A549 (cell line): Measurements from ENCODE around the gene OXTR. TPM values are rescaled to one million over a fixed set of nuclear protein-coding genes. Genes with fewer than 3 reads are reported as not detected.
"Not testable (repeated sequence)": the region's sequence is repeated elsewhere in the genome, so short reads cannot be mapped to it uniquely, and the experiment has no call there.

Experiments used
- ATAC-seq, 2 experiments: fragments of 200-7000 bp in 1 of 2; fragments of >200 bp in 1 of 2; cut with Nextera tagmentation in 1 of 2; cut with Tn5 transposase in 1 of 2; 3 replicates each; pipeline versions ENCODE4 v1.8.0 to v1.9.1; 2018 to 2020; ENCODE audit warnings: mild to moderate bottlenecking in 1 of 2, moderate library complexity in 1 of 2
- CTCF ChIA-PET: fragments of 300-600 bp; sonication (Branson Sonifier 250); formaldehyde crosslinking; extraction: SDS; loops from one replicate; lab custom pipeline; 2021; ENCODE audit warnings: antibody characterized with exemption, inconsistent platforms; lab: Yijun Ruan, JAX
- POLR2A ChIA-PET: fragments of 350-600 bp; formaldehyde crosslinking; extraction: SDS; loops from one replicate; lab custom pipeline; 2021; ENCODE audit warnings: antibody characterized with exemption, inconsistent platforms; lab: Yijun Ruan, JAX
- DNase-seq, 2 experiments: peaks; one replicate each; pipeline versions ENCODE4 v3.0.0 to v3.0.0-alpha.2; 2011 to 2016; ENCODE audit warnings: low read depth in 1 of 2, low spot score in 1 of 2
- FAIRE-seq: peaks from 2 replicates; lab custom pipeline; 2011; peaks lifted over from hg19 to GRCh38; lab: Jason Lieb, UNC
- H3K27ac ChIP-seq, 2 experiments: fragments of >200 bp; sonication (Bioruptor Twin); formaldehyde crosslinking; 3 replicates each; pipeline ENCODE4 v1.5.1; 2016 to 2017
- H3K4me1 ChIP-seq: fragments of >200 bp; sonication (Bioruptor Twin); formaldehyde crosslinking; 3 replicates; pipeline ENCODE4 v1.6.1; 2016
- H3K4me2 ChIP-seq: fragments of >200 bp; sonication (Bioruptor Twin); formaldehyde crosslinking; 3 replicates; pipeline ENCODE4 v1.6.1; 2016
- H3K4me3 ChIP-seq: fragments of >200 bp; sonication (Bioruptor Twin); formaldehyde crosslinking; 3 replicates; pipeline ENCODE4 v1.5.1; 2016
- H3K9me3 ChIP-seq: fragments of >200 bp; sonication (Bioruptor Twin); formaldehyde crosslinking; 3 replicates; pipeline ENCODE4 v1.6.1; 2016
- BCL3 ChIP-seq: fragments of >200 bp; sonication (Bioruptor Twin); formaldehyde crosslinking; IDR thresholded peaks from 3 replicates; pipeline ENCODE4 v1.6.1; 2016
- CHD2 ChIP-seq: fragments of 150-350 bp; IDR thresholded peaks from 2 replicates; pipeline ENCODE4 v1.6.1; 2014; ENCODE audit warnings: low read length; ENCODE audit not compliant: partially characterized antibody
- CHD4 ChIP-seq: fragments of 200-600 bp; sonication (generic); IDR thresholded peaks from 2 replicates; pipeline ENCODE4 v1.6.1; 2016; ENCODE audit warnings: antibody characterized with exemption, mild to moderate bottlenecking, borderline replicate concordance
- CTCF ChIP-seq: fragments of >200 bp; sonication (Bioruptor Twin); formaldehyde crosslinking; IDR thresholded peaks from 3 replicates; pipeline ENCODE4 v1.5.1; 2016
- E2F6 ChIP-seq: IDR thresholded peaks from 2 replicates; pipeline ENCODE4 v1.6.1; 2012; ENCODE audit warnings: low read depth, borderline replicate concordance
- HEYL ChIP-seq: fragments of 250-450 bp; sonication (Bioruptor Pico); IDR thresholded peaks from 2 replicates; pipeline ENCODE4 v1.8.0; 2021; ENCODE audit warnings: mild to moderate bottlenecking, moderate library complexity
- HMGXB4 ChIP-seq: fragments of 250-450 bp; sonication (Bioruptor Pico); IDR thresholded peaks from 2 replicates; pipeline ENCODE4 v1.5.0; 2021; ENCODE audit warnings: mild to moderate bottlenecking, moderate library complexity, borderline replicate concordance
- MAX ChIP-seq: IDR thresholded peaks from 2 replicates; pipeline ENCODE4 v1.6.1; 2012
- MAZ ChIP-seq: fragments of 150-350 bp; IDR thresholded peaks from 2 replicates; pipeline ENCODE4 v1.6.1; 2014; ENCODE audit warnings: antibody characterized with exemption, low read depth, low read length, borderline replicate concordance
- NR3C1 ChIP-seq: fragments of >200 bp; sonication (Bioruptor Twin); formaldehyde crosslinking; IDR thresholded peaks from 3 replicates; pipeline ENCODE4 v1.6.1; 2017
- RAD21 ChIP-seq, 2 experiments: fragments of >200 bp in 1 of 2; sonication (Bioruptor Twin) in 1 of 2; formaldehyde crosslinking in 1 of 2; IDR thresholded peaks in 1 of 2; conservative IDR thresholded peaks in 1 of 2; 2 replicates in 1 of 2; 3 replicates in 1 of 2; pipeline ENCODE4 v1.6.1; 2012 to 2018; ENCODE audit warnings: inconsistent platforms in 1 of 2
- RFX5 ChIP-seq: fragments of 450-650 bp; IDR thresholded peaks from 2 replicates; pipeline ENCODE4 v1.7.1; 2014; ENCODE audit warnings: antibody characterized with exemption, mild to moderate bottlenecking, moderate library complexity
- SMC3 ChIP-seq: fragments of >200 bp; sonication (Bioruptor Twin); formaldehyde crosslinking; IDR thresholded peaks from 3 replicates; pipeline ENCODE4 v1.6.1; 2018; ENCODE audit warnings: inconsistent platforms
- WGBS: methylation state at CpG from one replicate; pipeline ENCODE4 v1.1.6; 2017; ENCODE audit errors: missing lambda C conversion rate; 5-methylcytosine and 5-hydroxymethylcytosine counted together
- polyA plus RNA-seq, 4 experiments: library from polyadenylated mRNA; depleted of rRNA in 3 of 4; stranded (reverse); fragments of >200 nt; fragmentation: RNase III in 1 of 4; extraction: RNeasy Plus Mini Kit Qiagen cat#74134 plus additional on column Dnase treatment in 1 of 4; gene quantifications; 2 replicates in 3 of 4; 3 replicates in 1 of 4; pipeline ENCODE4 v1.2.3, GENCODE V29; 2011 to 2017

Gene OXTR
- polyA plus RNA-seq, 2 of the 4 experiments (the other 2 are of a cell fraction): 2.1 to 2.4 TPM

- TF ChIP-seq CHD2 (no peak), RFX5 (no peak), E2F6 (no peak), MAX (no peak), MAZ (no peak)
These were observed 45.8 kb downstream of the OXTR start (continued) for GRCh38 chr3:8723612-8724011.

GRCh38 chr3:8722808-8723207, 46.6 kb downstream of the OXTR start:
- DNase-seq (no peak), ATAC-seq (no peak), FAIRE-seq (no peak)
- ChIA-PET POLR2A (no interaction called here), CTCF (interaction anchor here (0.8 to 2.0 kb wide), 4 partner anchors 9 to 46 kb away, joined by 3 to 6 read pairs (median 4); partner anchors contain the start of gene OXTR)
- WGBS: 74% methylated on average over 5 of the region's 5 CpGs
- Histone ChIP-seq H3K4me1 (peaks cover 10% of the 10 kb centered on the region; the same call in 2 of the 3 replicates), H3K27ac (no peak overlapping the region), H3K9me3 (peaks cover 9% of the 10 kb centered on the region; the same call in 2 of the 3 replicates), H3K4me2 (no peak overlapping the region), H3K4me3 (no peak overlapping the region)
- TF ChIP-seq CHD4 (no peak), HEYL (CRISPR knock-in tag) (no peak), HMGXB4 (CRISPR knock-in tag) (no peak), BCL3 (no peak)

GRCh38 chr3:8715757-8716156, 53.7 kb downstream of the OXTR start:
- FAIRE-seq, H3K9me3 ChIP-seq, H3K4me3 ChIP-seq, H3K4me1 ChIP-seq, POLR2A ChIA-PET, ATAC-seq, H3K4me2 ChIP-seq, H3K27ac ChIP-seq, DNase-seq: not testable (repeated sequence)
- 83% methylated on average over 12 of the region's 12 CpGs for WGBS
- CTCF ChIA-PET: interaction anchor here (1.3 kb wide), 1 partner anchor 54 kb away, joined by 4 read pairs; the partner anchor contains the start of gene OXTR

- DNase-seq: peak; percentile 17 to 54
- 0 out of 3 replicates have a peak, but pooled peaks cover 6% of the 10 kb centered on the region for H3K4me1 ChIP-seq
- H3K9me3 ChIP-seq: no peaks in the 10 kb centered on the region
- ChIA-PET CTCF (interaction anchor here (1.2 to 1.4 kb wide), 2 partner anchors 55 to 66 kb away, joined by 3 read pairs; partner anchors contain the start of gene OXTR), POLR2A (no interaction called here)
- no peak overlapping the region for H3K27ac ChIP-seq
- H3K4me3 ChIP-seq: no peak overlapping the region
- ATAC-seq: peak; percentile 47 to 90; a peak in 5 of 6 replicates
- H3K4me2 ChIP-seq: no peak overlapping the region
- TF ChIP-seq RAD21 (conservative IDR thresholded peaks at IDR 0.05 in 1 of 2, IDR thresholded peaks at IDR 0.05 in 1 of 2) (peak in 1 of 2 experiments; percentile 51; a peak in 3 of 5 replicates), NR3C1 (no peak), SMC3 (peak; percentile 22; the same call in 1 of the 3 replicates), CTCF (peak; percentile 26; the same call in 1 of the 3 replicates)
- WGBS: 81% methylated on average over 14 of the region's 14 CpGs
- FAIRE-seq: no peak
These were observed 55.3 kb downstream of the OXTR start for GRCh38 chr3:8713901-8714759.
